Activated naive CD4-positive, alpha-beta T cell treated with anti-CD3 and anti-CD28 coated beads for 36 hours (primary cell): Measurements from ENCODE around the gene IL32. TPM values are rescaled to one million over a fixed set of nuclear protein-coding genes. Genes with fewer than 3 reads are reported as not detected.
"Not testable (repeated sequence)": the region's sequence is repeated elsewhere in the genome, so short reads cannot be mapped to it uniquely, and the experiment has no call there.

ENCODE experiments used
- CTCF ChIA-PET: fragments of 350-600 bp; sonication (Branson Sonifier 250); formaldehyde crosslinking; loops from one replicate; lab custom pipeline; 2021; ENCODE audit warnings: antibody characterized with exemption; lab: Charles Lee
- DNase-seq: peaks from one replicate; pipeline ENCODE4 v3.0.0-alpha.2; 2020
- H3K27ac Mint-ChIP-seq: one replicate; pipeline ENCODE4 v1.8.0; 2021; ENCODE audit warnings: mild to moderate bottlenecking, mixed read lengths
- H3K27me3 Mint-ChIP-seq: one replicate; pipeline ENCODE4 v1.8.0; 2021; ENCODE audit warnings: low read depth, mixed read lengths
- H3K36me3 Mint-ChIP-seq: one replicate; pipeline ENCODE4 v1.8.0; 2021; ENCODE audit warnings: low read depth, mixed read lengths
- H3K4me1 Mint-ChIP-seq: one replicate; pipeline ENCODE4 v1.8.0; 2021; ENCODE audit warnings: low read depth, mixed read lengths
- H3K4me3 Mint-ChIP-seq: one replicate; pipeline ENCODE4 v1.8.0; 2021; ENCODE audit warnings: mild to moderate bottlenecking, moderate library complexity, mixed read lengths
- H3K9me3 Mint-ChIP-seq: one replicate; pipeline ENCODE4 v1.8.0; 2021; ENCODE audit warnings: mixed read lengths
- intact Hi-C: fragments of 100-400 bp; cut with micrococcal nuclease; formaldehyde crosslinking; loops from one replicate; pipeline ENCODE4 v1.15.1; 2023
- total RNA-seq, 2 experiments: library from RNA; stranded (reverse); gene quantifications; one replicate each; pipeline ENCODE4 v1.2.3, GENCODE V29; 2021

Gene IL32
- total RNA-seq, 2 experiments from 2014 or later, result 964 to 991 TPM

GRCh38 chr16:3045758-3046640, 19.4 kb upstream of the IL32 start, which contains the start of gene MMP25:
Gene MMP25, plus strand, starts transcription at chr16:3046561. Its CDS starts 357 bp downstream, at chr16:3046918.
- Mint-ChIP-seq H3K27me3 (peaks cover 35% of the 10 kb centered on the region), H3K4me3 (peak within 1 kb of the TSS; percentile 66), H3K36me3 (peaks cover 1% of the 10 kb centered on the region), H3K4me1 (peaks cover 19% of the 10 kb centered on the region), H3K27ac (no peak within 1 kb of the TSS), H3K9me3 (no peaks in the 10 kb centered on the region)
- intact Hi-C loops, result no loop called here
- CTCF ChIA-PET, result interaction anchor here (2.0 to 10.1 kb wide), 2 partner anchors 12 to 16 kb away, joined by 6 to 98 read pairs; no protein-coding TSS in a partner anchor
- no peak for DNase-seq

- H3K4me1 Mint-ChIP-seq, result peaks cover 25% of the 10 kb centered on the region
- intact Hi-C loops, result no loop called here
- no peak overlapping the region for H3K27ac Mint-ChIP-seq
Measured at GRCh38 chr16:3046641-3047386, 18.6 kb upstream of the IL32 start.

GRCh38 chr16:3047387-3047720, 18.1 kb upstream of the IL32 start:
- CTCF ChIA-PET, result interaction anchor here (0.8 to 3.2 kb wide), 7 partner anchors 11 to 82 kb away, joined by 3 to 24 read pairs (median 7); no protein-coding TSS in a partner anchor
- H3K27ac Mint-ChIP-seq, result no peak overlapping the region
- H3K36me3 Mint-ChIP-seq, result peaks cover 4% of the 10 kb centered on the region
- DNase-seq, result no peak
- no peaks in the 10 kb centered on the region for H3K9me3 Mint-ChIP-seq
- no peak overlapping the region for H3K4me3 Mint-ChIP-seq
- peaks cover 32% of the 10 kb centered on the region for H3K27me3 Mint-ChIP-seq
- intact Hi-C loops, result no loop called here
- peaks cover 25% of the 10 kb centered on the region for H3K4me1 Mint-ChIP-seq

More at GRCh38 chr16:3046641-3047386, 18.6 kb upstream of the IL32 start:
- Mint-ChIP-seq H3K4me3 (peak overlapping the region; percentile 27), H3K36me3 (peaks cover 1% of the 10 kb centered on the region), H3K9me3 (no peaks in the 10 kb centered on the region), H3K27me3 (peaks cover 35% of the 10 kb centered on the region)
- CTCF ChIA-PET, result interaction anchor here (0.9 to 3.2 kb wide), 4 partner anchors 12 to 82 kb away, joined by 3 to 24 read pairs (median 14); no protein-coding TSS in a partner anchor
- DNase-seq, result no peak

GRCh38 chr16:3049921-3050481, 15.4 kb upstream of the IL32 start:
- Mint-ChIP-seq H3K4me1 (peaks cover 31% of the 10 kb centered on the region), H3K27ac (no peak overlapping the region), H3K4me3 (no peak overlapping the region), H3K9me3 (no peaks in the 10 kb centered on the region), H3K27me3 (peaks cover 12% of the 10 kb centered on the region), H3K36me3 (peaks cover 7% of the 10 kb centered on the region)
- intact Hi-C loops, result no loop called here
- CTCF ChIA-PET, result interaction anchor here (1.0 to 3.2 kb wide), 5 partner anchors 9 to 22 kb away, joined by 3 to 16 read pairs (median 8); no protein-coding TSS in a partner anchor
- no peak for DNase-seq

- intact Hi-C loops, result no loop called here
- Mint-ChIP-seq H3K36me3 (peaks cover 10% of the 10 kb centered on the region), H3K27ac (no peak overlapping the region)
Measured at GRCh38 chr16:3050487-3050886, 15.0 kb upstream of the IL32 start.

GRCh38 chr16:3051009-3051408, 14.4 kb upstream of the IL32 start:
- no peak for DNase-seq
- Mint-ChIP-seq H3K27me3 (peaks cover 7% of the 10 kb centered on the region), H3K9me3 (no peaks in the 10 kb centered on the region), H3K4me1 (peaks cover 35% of the 10 kb centered on the region), H3K36me3 (peaks cover 9% of the 10 kb centered on the region), H3K27ac (peak overlapping the region; percentile 4), H3K4me3 (no peak overlapping the region)
- CTCF ChIA-PET, result interaction anchor here (0.6 to 2.5 kb wide), 4 partner anchors 9 to 45 kb away, joined by 3 to 14 read pairs (median 6); no protein-coding TSS in a partner anchor
- intact Hi-C loops, result no loop called here

More at GRCh38 chr16:3050487-3050886, 15.0 kb upstream of the IL32 start:
- H3K4me1 Mint-ChIP-seq, result peaks cover 31% of the 10 kb centered on the region
- CTCF ChIA-PET, result interaction anchor here (1.4 to 2.5 kb wide), 3 partner anchors 10 to 22 kb away, joined by 3 to 14 read pairs (median 8); no protein-coding TSS in a partner anchor
- H3K27me3 Mint-ChIP-seq, result peaks cover 8% of the 10 kb centered on the region
- no peaks in the 10 kb centered on the region for H3K9me3 Mint-ChIP-seq
- no peak for DNase-seq
- H3K4me3 Mint-ChIP-seq, result no peak overlapping the region

- Mint-ChIP-seq H3K4me1 (peaks cover 35% of the 10 kb centered on the region), H3K27ac (peak overlapping the region; percentile 4), H3K27me3 (peaks cover 7% of the 10 kb centered on the region), H3K9me3 (no peaks in the 10 kb centered on the region), H3K4me3 (no peak overlapping the region), H3K36me3 (peaks cover 9% of the 10 kb centered on the region)
- CTCF ChIA-PET, result interaction anchor here (0.6 to 2.5 kb wide), 4 partner anchors 9 to 44 kb away, joined by 3 to 14 read pairs (median 6); no protein-coding TSS in a partner anchor
- intact Hi-C loops, result no loop called here
- no peak for DNase-seq
Measured at GRCh38 chr16:3051494-3051893, 13.9 kb upstream of the IL32 start.

GRCh38 chr16:3052571-3053329, 12.7 kb upstream of the IL32 start:
- intact Hi-C loops, result not testable (repeated sequence)

GRCh38 chr16:3053330-3053710, 12.1 kb upstream of the IL32 start:
- H3K9me3 Mint-ChIP-seq, DNase-seq, intact Hi-C loops, H3K27me3 Mint-ChIP-seq, H3K27ac Mint-ChIP-seq, H3K36me3 Mint-ChIP-seq, H3K4me3 Mint-ChIP-seq, CTCF ChIA-PET: not testable (repeated sequence)
- peaks cover 37% of the 10 kb centered on the region for H3K4me1 Mint-ChIP-seq

More at GRCh38 chr16:3052571-3053329, 12.7 kb upstream of the IL32 start:
- DNase-seq, H3K36me3 Mint-ChIP-seq, CTCF ChIA-PET, H3K27ac Mint-ChIP-seq, H3K9me3 Mint-ChIP-seq, H3K4me3 Mint-ChIP-seq, H3K27me3 Mint-ChIP-seq: not testable (repeated sequence)
- H3K4me1 Mint-ChIP-seq, result peaks cover 37% of the 10 kb centered on the region

- Mint-ChIP-seq H3K27me3 (no peaks in the 10 kb centered on the region), H3K36me3 (peaks cover 9% of the 10 kb centered on the region), H3K4me1 (peaks cover 44% of the 10 kb centered on the region), H3K9me3 (no peaks in the 10 kb centered on the region), H3K27ac (peak overlapping the region; percentile 62), H3K4me3 (no peak overlapping the region)
- CTCF ChIA-PET, result interaction anchor here (1.2 kb wide), 1 partner anchor 23 kb away, joined by 3 read pairs; no protein-coding TSS in a partner anchor
- peak; percentile 35 for DNase-seq
- intact Hi-C loops, result loop anchor here (5.0 kb wide), 1 partner anchor 33 kb away; the partner anchor contains the start of genes HCFC1R1, THOC6 and TNFRSF12A
Measured at GRCh38 chr16:3054965-3055733, 10.3 kb upstream of the IL32 start.
